Measurements from ENCODE around the gene ARPC3.
"Not testable (repeated sequence)": the region's sequence is repeated elsewhere in the genome, so short reads cannot be mapped to it uniquely, and the experiment has no call there.

The ARPC3 gene

DNA sequence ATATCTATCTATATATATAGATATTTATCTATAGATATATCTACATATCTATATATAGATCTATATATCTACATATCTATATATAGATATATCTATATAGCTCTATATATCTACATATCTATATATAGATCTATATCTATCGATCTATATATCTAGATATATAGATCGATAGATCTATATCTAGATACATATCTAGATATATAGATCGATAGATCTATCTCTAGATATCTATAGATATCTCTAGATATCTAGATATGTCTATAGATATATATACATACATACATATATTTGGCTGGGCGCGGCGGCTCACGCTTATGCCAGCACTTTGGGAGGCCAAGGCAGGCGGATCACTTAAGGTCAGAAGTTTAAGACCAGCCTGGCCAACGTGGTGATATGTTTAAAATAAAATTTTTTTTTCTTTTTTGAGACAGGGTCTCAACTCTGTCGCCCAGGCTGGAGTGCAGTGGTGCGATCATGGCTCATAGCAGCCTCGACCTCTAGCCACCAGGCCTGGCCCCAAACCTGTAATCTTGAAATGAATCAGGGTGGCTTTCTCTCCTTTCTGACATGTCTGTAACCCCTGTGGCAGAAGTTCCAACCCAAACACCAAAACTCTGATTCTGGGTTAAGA, 18.1 kb downstream of the ARPC3 start:
- DNase-seq (ENCODE audit: low read depth) = peak; percentile 38
- peak overlapping the region; percentile 56 for H3K4me3 ChIP-seq (ENCODE audit: low read depth, low read length)
- TF ChIP-seq, protein P1, sequence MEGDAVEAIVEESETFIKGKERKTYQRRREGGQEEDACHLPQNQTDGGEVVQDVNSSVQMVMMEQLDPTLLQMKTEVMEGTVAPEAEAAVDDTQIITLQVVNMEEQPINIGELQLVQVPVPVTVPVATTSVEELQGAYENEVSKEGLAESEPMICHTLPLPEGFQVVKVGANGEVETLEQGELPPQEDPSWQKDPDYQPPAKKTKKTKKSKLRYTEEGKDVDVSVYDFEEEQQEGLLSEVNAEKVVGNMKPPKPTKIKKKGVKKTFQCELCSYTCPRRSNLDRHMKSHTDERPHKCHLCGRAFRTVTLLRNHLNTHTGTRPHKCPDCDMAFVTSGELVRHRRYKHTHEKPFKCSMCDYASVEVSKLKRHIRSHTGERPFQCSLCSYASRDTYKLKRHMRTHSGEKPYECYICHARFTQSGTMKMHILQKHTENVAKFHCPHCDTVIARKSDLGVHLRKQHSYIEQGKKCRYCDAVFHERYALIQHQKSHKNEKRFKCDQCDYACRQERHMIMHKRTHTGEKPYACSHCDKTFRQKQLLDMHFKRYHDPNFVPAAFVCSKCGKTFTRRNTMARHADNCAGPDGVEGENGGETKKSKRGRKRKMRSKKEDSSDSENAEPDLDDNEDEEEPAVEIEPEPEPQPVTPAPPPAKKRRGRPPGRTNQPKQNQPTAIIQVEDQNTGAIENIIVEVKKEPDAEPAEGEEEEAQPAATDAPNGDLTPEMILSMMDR (IDR thresholded peaks at IDR 0.05; ENCODE audit: insufficient read depth, low read depth, low read length, missing control alignments) = no peak

DNA sequence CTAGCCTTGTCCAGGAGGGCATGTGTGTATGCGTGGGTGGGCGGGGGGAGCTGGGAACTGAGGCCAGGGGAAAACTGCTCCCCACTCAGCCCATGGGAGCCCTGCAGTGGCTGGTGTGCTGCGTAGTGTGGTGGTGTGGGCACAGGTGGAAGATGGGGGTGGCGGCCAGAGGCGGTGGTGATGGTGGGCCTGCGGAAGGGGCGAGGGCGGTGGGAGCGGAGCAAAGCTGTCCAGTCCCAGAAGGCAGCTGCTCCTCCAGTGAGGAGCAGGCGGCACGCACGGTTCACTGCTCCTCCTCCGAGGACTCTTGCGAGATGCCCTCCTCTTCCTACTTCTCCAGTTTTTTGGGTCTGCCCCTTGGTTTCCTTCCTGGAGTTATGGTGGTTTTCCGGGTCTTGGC, 20.5 kb downstream of the ARPC3 start:
- DNase-seq (ENCODE audit: low read depth); H3K4me3 ChIP-seq (ENCODE audit: low read depth, low read length): not testable (repeated sequence)

DNA sequence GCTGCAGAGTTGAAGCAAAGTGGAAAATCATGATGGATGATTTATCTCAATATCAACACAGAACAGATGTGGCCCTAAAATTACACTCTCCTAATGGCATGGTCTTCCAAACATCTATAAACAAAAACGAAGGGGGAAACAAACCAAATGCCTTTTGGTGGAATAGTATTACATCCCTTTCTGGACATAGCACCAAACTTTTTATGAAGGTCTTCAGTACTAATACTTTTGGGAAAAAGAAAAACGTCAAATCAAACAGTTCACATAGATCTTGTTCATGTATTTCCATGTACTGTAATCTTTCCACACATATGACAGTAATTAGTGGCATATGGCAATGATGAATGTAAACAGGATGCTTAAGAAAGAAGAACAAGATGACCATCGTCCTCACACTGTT, 23.7 kb downstream of the ARPC3 start:
- no peak overlapping the region for H3K4me3 ChIP-seq (ENCODE audit: low read depth, low read length)
- no peak for DNase-seq (ENCODE audit: low read depth)
- TF ChIP-seq, protein P1 (IDR thresholded peaks at IDR 0.05; ENCODE audit: insufficient read depth, low read depth, low read length, missing control alignments) = no peak

DNA sequence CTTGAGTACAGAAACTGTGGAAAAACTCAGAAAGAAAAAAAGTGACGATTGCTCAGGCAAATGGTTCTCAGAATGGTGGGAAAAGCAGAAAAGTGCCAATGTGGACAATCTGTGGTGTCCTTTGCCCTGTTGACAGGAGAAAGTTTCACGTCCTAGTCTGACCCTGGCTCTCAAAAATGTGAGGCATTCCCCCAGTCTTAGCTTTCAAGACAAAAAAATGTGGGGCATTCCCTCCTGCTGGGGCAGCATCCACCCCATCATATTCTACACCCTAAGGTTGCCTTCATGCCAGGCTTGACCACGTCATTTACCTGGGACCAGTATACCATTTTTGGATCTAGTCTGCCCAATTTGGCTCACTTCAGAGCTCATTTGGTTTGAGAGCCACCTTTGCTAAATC, 25.9 kb downstream of the ARPC3 start:
- TF ChIP-seq, protein P1 (IDR thresholded peaks at IDR 0.05; ENCODE audit: insufficient read depth, low read depth, low read length, missing control alignments) = no peak
- no peak for DNase-seq (ENCODE audit: low read depth)
- no peak overlapping the region for H3K4me3 ChIP-seq (ENCODE audit: low read depth, low read length)

DNA sequence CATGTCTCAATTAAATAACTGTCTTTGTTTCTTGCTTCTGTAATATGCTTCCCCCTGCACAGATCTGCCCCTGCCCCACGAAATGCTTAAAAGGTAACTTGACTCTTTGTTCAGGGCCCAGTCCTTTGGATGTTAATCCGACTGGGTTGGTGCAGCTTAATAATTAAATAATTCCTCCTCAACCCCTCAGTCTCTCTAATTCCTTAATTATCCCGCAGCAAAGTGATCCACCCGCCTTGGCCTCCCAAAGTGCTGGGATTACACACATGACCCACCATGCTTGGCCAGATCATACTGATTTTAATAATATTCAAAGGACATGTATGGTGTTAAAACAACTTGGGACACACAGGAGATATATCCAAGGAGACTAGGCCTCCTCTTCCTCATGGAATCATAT, 28.4 kb downstream of the ARPC3 start:
- no peak for DNase-seq (ENCODE audit: low read depth)
- H3K4me3 ChIP-seq (ENCODE audit: low read depth, low read length) = no peak overlapping the region
- TF ChIP-seq, protein P1 (IDR thresholded peaks at IDR 0.05; ENCODE audit: insufficient read depth, low read depth, low read length, missing control alignments) = no peak

DNA sequence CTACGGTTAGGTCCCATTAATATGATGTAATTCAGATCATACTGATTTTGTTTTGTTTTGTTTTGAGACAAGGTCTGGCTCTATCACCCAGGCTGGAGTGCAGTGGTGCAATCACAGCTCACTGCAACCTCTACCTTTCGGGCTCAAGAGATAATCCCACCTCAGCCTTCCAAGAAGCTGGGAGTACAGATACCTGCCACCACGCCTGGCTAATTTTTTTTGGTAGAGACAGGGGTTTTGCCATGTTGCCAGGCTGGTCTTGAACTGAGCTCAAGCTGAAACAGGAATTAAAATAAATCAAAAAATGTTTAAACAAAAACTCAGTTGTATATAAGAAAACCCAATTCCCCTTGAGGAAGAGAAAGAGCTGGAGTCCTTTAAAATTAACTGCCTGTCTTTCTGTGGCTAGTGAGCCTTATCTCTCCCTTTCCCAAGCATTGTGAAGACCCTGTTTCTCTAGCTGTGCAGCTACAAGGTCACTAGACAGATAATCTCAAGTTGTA, 28.9 kb downstream of the ARPC3 start:
- TF ChIP-seq, protein P1 (IDR thresholded peaks at IDR 0.05; ENCODE audit: insufficient read depth, low read depth, low read length, missing control alignments) = no peak
- DNase-seq (ENCODE audit: low read depth) = no peak

DNA sequence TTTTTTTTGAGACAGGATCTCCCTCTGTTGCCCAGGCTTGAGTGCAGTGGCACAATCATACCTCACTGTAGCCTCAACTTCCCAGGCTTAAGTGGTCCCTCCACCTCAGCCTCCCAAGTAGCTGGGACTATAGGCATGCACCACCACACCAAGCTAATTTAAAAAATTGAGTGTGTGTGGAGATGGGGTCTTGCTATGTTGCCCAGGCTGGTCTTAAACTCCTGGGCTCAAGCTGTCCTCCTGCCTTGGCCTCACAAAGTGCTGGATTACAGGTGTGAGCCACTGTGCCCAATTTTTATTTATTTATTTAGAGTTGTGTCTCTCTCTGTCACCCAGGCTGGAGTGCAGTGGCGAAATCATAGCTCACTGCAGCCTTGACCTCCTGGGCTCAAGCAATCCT, 29.5 kb downstream of the ARPC3 start:
- not testable (repeated sequence) for DNase-seq (ENCODE audit: low read depth); H3K4me3 ChIP-seq (ENCODE audit: low read depth, low read length)

More for the DNA sequence above, 28.9 kb downstream of the ARPC3 start:
- no peak overlapping the region for H3K4me3 ChIP-seq (ENCODE audit: low read depth, low read length)

DNA sequence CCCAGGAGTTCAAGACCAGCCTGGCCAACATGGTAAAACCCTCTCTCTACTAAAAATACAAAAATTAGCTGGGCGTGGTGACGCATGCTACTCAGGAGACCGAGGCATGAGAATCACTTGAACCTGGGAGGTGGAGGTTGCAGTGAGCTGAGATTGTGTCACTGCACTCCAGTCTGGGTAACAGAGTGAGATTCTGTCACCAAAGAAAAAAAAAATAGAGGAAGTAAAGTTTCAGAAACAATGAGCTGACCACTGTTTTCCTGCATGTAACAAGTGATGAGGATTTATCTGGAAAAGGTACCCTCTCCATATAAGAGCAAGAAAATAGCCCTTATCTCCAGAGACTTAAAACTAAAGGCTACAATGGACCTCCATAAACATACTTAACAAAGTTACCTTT, 33.0 kb downstream of the ARPC3 start:
- not testable (repeated sequence) for DNase-seq (ENCODE audit: low read depth); H3K4me3 ChIP-seq (ENCODE audit: low read depth, low read length)

DNA sequence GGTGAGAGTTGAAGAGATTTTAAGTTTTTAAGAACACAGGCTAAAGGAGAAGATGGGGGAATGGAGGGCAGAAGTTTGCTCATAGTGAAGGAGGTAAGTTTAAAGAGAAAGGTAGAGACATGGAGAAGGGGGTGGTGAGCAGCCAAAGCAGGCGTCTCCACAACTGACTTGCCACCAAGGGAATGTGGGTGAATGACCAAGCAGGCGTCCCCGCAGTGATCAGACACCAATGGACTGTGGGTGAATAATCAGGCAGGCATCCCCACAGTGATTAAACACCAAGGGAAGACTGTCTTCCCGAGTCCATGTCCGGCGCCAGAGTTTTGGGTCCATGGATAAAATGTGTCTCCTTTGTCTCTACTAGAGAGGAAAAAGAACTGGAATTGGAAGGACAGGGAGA, 40.1 kb downstream of the ARPC3 start:
- H3K4me3 ChIP-seq (ENCODE audit: low read depth, low read length); DNase-seq (ENCODE audit: low read depth): not testable (repeated sequence)

DNA sequence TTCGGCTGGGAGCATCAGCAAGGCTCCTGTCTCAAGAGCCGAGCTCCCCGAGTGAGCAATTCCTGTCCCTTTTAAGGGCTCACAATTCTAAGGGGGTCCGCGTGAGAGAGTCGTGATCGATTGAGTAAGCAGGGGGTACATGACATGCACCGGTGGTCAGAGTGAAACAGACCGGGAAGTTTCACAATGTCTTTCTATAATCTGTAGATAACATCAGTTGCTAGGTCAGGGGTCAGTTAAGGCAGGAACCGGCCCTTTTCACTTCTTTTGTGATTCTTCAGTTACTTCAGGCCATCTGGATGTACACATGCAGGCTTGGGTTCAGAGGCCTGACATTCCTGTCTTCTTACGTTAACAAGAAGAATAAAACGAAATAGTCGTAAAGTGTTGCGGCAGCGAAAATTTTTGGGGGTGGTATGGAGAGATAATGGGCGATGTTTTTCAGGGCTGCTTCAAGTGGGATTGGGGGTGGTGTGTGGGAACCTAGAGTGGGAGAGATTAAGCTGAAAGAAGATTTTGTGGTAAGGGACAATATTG, 44.9 kb downstream of the ARPC3 start:
- not testable (repeated sequence) for DNase-seq (ENCODE audit: low read depth); H3K4me3 ChIP-seq (ENCODE audit: low read depth, low read length)
